Suprapubic skin (tissue), 4 donors: Measurements from ENCODE around the gene CCR9.

Experiments
- CTCF ChIP-seq, 2 donors: fragments of 200-600 bp in 1 of 2; fragments of 450-650 bp in 1 of 2; sonication (generic) in 1 of 2; IDR thresholded peaks; one replicate each; pipeline ENCODE4 v1.5.1; 2016 to 2019; ENCODE audit warnings: antibody characterized with exemption in 2 of 2, mild to moderate bottlenecking in 1 of 2, moderate library complexity in 1 of 2
- POLR2A ChIP-seq, 2 donors: fragments of 450-650 bp; IDR thresholded peaks; one replicate each; pipeline ENCODE4 v1.6.1; 2017; ENCODE audit warnings: antibody characterized with exemption in 2 of 2, mild to moderate bottlenecking in 2 of 2, moderate library complexity in 2 of 2
- POLR2AphosphoS5 ChIP-seq, 3 donors: sonication (generic); formaldehyde crosslinking; IDR thresholded peaks; one replicate each; pipeline ENCODE4 v1.6.1; 2017; ENCODE audit warnings: antibody characterized with exemption in 3 of 3

- TF ChIP-seq POLR2AphosphoS5 (IDR thresholded peaks at IDR 0.05) = no peak
- no peak for TF ChIP-seq CTCF (IDR thresholded peaks at IDR 0.05)
- no peak for TF ChIP-seq POLR2A (IDR thresholded peaks at IDR 0.05)
These were observed 61.0 kb downstream of the CCR9 start for GRCh38 chr3:45947361-45947760.
